Measurements from ENCODE around the gene KPNA3.

DNA sequence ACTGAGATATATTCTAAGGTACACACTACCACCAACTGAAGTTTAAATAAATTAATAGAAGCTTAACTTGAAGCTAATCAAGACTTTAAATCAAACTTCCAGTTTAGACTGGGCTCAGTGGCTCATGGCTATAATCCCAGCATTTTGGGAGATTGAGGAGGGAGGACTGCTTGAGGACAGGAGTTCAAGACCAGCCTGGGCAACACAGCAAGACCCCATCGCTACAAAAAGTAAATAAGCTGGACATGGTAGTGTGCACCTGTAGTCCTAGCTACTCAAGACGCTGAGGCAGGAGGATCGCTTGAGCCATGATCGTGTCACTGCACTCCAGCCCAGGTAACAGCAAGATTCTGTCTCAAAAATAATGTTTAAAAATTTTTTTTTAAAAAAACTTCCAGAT, 8.6 kb downstream of the KPNA3 start:
- TF ChIP-seq CTCF (conservative IDR thresholded peaks at IDR 0.05 in 1 of 2, IDR thresholded peaks at IDR 0.05 in 1 of 2; ENCODE audit: low read depth in 1 of 2, low read length in 2 of 2) (no peak), EZH2 (IDR thresholded peaks at IDR 0.05; ENCODE audit: low read length, missing control alignments) (no peak)
